ENCODE measurements around the gene CHD9.

DNA sequence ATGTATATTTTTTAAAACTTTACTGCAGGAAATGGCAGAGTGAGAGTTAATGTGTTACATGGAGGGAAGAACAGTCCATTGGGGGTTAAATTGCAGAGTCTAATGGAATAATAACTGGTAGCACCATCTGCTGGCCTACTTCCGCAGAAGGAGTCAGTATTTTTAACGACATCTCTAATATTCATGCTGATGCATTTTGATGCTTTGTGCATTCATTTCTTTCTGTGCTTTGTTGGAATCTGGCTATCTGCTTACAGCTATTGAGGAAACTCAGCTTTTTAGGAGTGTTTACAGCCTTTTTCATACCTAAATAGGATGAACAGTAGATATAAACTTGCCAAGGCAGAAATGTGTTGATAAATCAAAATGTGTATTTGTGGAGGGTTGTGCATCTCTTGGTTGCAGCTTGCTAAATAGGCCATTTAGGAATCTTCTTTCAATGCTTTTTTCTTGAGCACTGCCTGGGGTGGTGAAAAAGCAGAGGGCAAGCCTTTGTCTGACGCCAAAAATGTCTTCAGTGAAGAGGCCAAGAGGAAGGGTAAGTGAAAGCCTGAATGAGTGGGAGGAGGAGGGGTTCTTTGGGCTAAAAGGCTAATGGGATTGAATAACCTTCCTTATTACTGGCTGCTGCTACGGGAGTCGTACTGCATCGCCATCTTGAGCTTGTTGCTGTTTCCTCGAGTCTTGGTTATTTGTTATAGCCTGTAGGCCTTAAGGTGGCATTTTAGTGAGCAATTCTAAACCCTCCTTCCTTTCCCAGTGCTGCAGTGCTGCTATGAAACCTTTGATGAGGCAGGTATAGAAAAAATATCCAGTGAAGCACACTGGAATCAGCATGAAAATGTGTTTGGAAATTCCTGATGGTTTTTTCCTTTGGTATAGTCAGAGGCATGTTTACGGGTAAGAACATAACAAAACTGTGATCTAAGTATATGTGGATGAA lies 153.3 kb downstream of the CHD9 start:
- TF ChIP-seq POLR2A (IDR thresholded peaks at IDR 0.05) = peak in 1 of 2 donors; percentile 50
- TF ChIP-seq, protein P1, sequence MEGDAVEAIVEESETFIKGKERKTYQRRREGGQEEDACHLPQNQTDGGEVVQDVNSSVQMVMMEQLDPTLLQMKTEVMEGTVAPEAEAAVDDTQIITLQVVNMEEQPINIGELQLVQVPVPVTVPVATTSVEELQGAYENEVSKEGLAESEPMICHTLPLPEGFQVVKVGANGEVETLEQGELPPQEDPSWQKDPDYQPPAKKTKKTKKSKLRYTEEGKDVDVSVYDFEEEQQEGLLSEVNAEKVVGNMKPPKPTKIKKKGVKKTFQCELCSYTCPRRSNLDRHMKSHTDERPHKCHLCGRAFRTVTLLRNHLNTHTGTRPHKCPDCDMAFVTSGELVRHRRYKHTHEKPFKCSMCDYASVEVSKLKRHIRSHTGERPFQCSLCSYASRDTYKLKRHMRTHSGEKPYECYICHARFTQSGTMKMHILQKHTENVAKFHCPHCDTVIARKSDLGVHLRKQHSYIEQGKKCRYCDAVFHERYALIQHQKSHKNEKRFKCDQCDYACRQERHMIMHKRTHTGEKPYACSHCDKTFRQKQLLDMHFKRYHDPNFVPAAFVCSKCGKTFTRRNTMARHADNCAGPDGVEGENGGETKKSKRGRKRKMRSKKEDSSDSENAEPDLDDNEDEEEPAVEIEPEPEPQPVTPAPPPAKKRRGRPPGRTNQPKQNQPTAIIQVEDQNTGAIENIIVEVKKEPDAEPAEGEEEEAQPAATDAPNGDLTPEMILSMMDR (IDR thresholded peaks at IDR 0.05) = peak in 5 of 6 experiments; percentile 33 to 79 (median 64)

All from thyroid gland (tissue), 4 donors.